NCI-H510A treated with DMSO at 0.1 percent for 48 hours (cell line): ENCODE measurements around the gene LDAF1.
"Not testable (repeated sequence)": the region's sequence is repeated elsewhere in the genome, so short reads cannot be mapped to it uniquely, and the experiment has no call there.

Source experiments
- DNase-seq: peaks from one replicate; lab custom pipeline; 2025; lab: John Stamatoyannopoulos, UW

Gene LDAF1

DNA sequence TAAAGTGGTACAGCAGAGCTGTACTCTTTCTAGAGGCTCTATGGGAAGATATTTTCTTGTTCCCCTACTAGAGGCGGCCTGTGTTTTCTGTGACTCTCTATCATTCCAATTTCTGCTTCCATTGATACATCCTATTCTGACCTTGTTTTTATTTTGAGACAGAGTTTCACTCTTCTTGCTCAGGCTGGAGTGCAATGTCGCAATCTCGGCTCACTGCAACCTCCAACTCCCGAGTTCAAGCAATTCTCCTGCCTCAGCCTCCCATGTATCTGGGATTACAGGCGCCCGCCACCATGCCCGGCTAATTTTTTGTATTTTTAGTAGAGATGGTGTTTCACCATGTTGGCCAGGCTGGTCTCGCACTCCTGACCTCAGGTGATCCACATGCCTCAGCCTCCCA, 36.9 kb downstream of the LDAF1 start:
- DNase-seq: not testable (repeated sequence)

DNA sequence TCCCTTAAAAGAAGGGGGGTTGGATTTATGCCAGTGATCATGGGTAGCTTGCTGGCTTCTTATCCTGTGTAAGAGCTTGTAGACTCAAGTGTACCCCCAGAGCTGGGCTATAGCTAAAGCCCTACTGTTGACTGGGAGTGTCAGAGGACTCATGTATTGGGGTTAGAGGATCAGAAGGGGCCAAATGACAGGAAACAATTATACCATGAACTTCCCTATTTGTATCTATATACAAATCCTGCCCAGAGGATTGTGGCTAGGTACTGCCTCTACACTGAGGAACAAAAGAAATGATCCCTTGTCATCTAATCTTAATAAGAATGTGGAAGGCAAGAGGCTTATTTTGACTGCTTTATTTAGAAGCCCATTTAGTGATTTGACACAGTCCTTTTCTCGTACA, 38.6 kb downstream of the LDAF1 start:
- no peak for DNase-seq

- DNase-seq: no peak
Observed at GRCh38 chr16:21197621-21198020, 39.1 kb downstream of the LDAF1 start.

DNA sequence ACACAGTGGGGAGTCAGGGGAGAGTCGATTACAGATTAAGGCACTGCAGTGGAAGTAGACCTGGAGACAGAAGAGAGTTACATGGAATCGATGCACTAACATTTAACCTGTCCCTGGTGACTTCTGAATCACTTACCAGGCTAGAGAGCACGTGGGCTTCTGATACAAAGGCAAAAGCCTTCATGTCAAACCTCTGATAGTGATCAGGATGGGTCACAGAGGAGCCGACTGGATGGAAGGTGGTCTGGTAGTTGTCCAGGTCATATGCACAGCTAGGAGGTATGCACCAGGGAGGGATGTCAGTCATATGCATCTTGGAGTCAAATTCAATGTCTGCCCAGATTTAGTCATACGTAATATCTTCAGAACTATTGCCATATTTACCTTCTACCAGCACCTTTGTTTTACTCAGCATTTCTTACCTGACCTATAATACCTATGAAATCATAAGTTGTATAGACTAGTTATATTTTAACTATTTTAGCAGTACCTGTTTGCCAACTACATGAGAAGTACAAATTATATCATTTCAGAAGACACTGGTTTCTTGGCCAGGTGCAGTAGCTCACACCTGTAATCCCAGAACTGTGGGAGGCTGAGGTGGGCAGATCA, 41.2 kb downstream of the LDAF1 start:
- no peak for DNase-seq

- no peak for DNase-seq
Observed at GRCh38 chr16:21203155-21203797, 44.8 kb downstream of the LDAF1 start.

DNA sequence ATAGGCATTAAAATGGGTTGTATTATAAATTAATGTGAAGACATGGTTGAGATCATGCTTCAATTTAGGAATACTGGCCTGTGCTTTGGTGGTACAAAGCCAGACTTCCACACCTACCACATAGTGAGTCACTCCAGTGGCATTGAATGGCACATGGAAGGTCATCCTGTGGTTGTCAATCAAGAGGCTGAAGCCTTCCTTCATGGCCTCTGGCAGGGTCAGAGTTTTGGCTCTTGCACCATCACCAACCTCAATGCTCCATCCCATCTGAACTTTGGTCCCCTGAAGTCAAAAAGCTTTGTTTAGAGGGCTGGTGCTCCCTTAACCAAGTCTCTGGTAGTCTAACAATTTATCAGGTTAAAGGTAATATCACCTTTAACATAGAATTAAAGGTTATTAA, 46.8 kb downstream of the LDAF1 start:
- DNase-seq: no peak

DNA sequence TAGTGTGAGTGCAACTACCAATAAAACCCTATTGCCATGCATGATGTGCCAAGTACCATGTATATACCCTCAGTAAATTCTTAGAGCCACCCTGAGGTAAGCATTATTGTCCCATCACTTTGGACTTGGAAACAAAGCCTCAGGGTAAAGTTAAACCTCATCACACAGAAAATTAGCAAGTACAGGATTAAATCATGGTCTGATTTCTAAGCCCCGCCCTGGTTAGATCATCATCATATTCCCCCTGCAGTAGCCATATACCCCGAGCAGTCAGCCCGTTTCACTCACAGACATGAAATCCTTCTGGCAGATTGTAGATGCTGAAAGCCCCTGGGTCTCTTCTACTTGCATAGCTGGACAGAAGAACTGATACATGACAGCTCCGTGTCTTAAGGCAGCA, 48.1 kb downstream of the LDAF1 start:
- no peak for DNase-seq

DNA sequence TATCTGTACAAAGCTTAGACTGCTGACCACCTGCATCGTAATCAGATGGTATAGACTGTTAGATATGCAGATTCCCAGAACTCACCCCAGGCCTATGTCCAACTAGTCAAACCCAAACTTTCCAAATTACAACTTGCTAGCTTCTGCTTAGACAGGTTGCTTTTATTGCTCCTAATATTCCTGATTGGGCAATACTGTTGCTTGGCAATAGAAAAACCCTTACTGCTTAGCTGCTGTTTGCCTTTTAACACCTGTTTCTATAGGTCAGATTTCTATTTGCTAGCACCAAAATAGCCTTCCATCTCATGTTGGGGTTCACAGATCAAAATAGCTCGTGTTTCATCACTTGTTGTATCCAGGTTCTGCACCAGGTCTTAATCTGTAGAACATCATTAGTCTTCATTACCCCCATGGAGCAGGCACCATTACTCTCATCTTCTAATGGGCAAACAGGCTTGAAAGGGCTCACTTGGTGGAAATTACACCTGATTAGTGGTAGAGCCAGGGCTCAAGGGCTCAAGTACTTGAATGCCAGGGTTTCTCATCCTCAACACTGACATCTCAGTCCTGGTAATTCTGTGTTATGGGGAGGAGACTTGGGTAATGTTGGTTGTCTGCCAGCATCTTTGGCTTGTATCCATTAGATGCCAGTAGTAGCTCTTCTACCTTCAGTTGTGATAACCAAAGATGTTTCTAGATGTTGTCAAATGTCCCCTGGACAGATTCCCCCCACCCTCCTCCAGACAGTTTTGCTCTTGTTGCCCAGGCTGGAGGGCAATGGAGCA, 50.2 kb downstream of the LDAF1 start:
- no peak for DNase-seq

GRCh38 chr16:21211486-21211885, 53.0 kb downstream of the LDAF1 start, which contains the start of gene ZP2:
Gene ZP2 (minus strand): TSS chr16:21211574. CDS start chr16:21211547, 27 bp downstream.
- DNase-seq: no peak

DNA sequence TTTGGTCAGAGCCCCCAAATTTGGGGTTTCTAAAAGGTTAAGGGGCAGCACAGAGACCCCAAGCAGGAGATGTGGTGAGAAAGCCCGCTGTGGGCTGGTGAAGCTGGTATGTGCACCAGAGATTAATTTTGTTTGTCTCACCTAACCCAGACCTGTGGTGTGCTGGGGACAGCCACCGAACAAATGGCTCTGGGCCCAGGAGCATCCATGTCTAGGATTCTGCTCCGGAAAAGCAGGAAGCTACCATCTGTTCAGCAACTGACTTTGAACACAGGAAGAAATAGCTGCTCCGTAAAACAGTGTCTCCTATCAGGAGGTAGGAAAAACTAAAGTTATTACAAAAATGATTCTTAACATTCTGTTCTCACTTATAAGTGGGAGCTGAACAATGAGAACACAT, 55.6 kb downstream of the LDAF1 start:
- no peak for DNase-seq

- no peak for DNase-seq
Observed at GRCh38 chr16:21217121-21217520, 58.6 kb downstream of the LDAF1 start.

- no peak for DNase-seq
Observed at GRCh38 chr16:21218153-21218552, 59.7 kb downstream of the LDAF1 start.

- DNase-seq: no peak
Observed at GRCh38 chr16:21219551-21219950, 61.1 kb downstream of the LDAF1 start.

DNA sequence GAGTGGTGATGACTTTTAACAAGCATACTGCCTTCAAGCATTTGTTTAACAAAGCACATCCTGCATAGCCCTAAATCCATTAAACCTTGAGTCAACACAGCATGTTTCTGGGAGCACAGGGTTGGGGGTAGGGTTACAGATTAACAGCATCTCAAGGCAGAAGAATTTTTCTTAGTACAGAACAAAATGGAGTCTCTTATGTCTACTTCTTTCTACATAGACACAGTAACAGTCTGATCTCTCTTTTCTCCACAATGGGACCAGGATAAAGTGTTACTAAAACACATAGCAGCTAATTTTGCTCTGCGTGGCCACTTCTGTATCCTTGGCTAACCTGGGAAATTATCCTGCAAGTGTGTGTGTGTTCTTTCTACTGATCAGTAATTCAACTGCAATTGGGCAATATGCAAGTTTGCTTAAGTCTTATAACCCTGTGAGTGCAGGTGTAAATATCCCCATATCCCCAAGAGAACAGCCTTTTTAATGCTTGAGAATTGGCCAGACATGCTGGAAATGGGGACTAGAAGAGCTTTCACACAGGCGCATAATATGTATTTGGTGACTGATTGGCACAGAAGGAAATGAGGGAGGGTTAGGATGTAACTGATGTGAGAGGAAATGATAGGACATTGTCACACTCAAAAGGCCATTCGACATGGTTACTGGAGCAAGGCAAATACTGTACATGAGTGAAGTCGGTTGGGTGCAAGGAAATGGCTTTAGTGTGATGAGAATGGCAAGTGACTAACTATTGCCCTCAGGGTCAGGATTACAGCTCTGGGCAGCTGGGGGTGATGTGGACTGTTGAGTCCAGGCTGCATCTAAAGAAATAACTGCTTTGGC, 64.2 kb downstream of the LDAF1 start:
- DNase-seq: peak; percentile 44

DNA sequence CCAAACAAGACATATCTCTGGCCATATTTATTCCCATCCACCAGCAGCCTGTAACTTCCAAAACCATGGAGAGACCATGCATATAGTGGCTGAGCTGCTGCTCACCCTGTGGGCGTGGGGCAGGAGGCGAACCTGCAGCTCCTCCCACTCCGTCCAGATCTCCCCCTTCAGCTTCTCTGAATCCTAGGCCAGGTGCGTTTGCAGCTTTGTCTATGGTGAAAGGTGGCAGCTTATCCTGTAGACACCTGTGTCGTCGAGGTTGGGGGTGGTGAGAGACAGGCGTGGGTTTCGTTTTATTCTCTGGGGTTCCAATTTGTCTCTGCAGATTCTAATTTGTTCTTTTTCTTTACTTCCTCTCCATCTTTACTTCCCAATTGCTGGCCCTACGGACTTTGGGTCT, 65.3 kb downstream of the LDAF1 start:
- peak; percentile 22 for DNase-seq

DNA sequence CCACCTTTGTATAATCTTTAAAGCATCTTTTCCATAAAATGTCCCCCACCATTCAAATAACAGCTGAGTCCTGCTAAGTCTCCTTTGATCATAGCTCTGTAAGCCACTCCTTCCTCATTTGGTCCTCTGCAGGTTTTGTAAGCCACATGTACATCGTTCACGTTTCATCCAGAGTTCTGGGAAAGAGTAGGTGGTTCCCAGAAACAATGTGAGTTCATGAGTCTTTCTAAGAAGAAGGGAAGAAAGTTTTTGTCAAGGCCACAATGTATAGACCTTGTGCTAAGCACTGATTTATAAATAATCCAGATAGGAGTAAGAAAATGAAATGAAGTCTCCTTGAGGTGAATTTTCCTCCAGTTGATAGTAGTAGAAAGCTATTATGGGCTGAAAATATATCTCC, 66.3 kb downstream of the LDAF1 start:
- no peak for DNase-seq

DNA sequence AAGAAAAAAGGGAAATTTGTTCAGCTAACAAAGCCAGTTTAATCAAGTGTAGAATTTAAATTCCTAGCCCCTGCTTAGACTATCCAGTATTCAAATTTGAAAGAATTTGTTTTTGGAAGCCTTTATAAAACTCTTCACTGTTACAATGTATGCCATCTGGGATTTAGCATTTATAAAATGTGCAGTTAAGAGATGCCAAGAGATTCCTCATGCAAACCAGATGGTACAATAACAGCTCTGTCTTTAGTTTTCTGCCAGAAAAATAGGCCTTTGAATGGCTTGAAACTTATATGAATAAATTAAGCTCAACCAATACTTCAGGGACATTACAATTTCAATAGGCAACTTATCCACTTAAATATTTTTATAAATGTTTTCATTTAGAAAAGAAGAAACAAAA, 68.3 kb downstream of the LDAF1 start:
- DNase-seq: no peak

- no peak for DNase-seq
Observed at GRCh38 chr16:21227866-21228265, 69.4 kb downstream of the LDAF1 start.

DNA sequence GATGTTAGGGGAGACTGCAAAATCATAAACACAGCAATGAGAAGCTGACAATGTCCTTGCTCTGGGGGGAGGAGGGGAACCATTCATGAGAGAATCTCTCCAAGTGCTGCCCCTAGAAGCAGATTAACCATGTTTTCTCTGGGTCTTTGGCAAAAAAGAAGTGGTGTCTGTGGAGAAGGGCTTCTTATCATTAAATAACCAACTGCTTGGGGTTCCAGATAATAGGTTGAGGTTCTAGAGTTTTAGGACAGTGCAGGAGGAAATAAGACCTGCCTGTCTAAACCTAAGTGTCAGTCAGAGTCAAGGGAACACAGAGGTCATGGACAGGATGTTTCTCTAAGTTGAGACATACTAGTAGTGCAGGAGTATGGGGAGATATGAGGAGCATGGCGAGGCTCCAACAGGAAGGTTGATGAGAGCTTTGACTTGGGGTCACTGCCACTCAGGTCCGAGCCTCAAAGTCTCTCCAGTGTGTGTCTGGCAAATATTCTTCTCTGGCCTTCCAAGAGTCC, 69.9 kb downstream of the LDAF1 start:
- no peak for DNase-seq
